SK-N-MC (cell line): ENCODE data around the gene SLC30A2.

Experiments
- EZH2 ChIP-seq: fragments of 200-600 bp; sonication (generic); IDR thresholded peaks from one replicate; pipeline ENCODE4 v1.6.1; 2017; ENCODE audit warnings: antibody characterized with exemption
- POLR2AphosphoS5 ChIP-seq: IDR thresholded peaks from 2 replicates; pipeline ENCODE4 v1.6.1; 2012; ENCODE audit warnings: mild to moderate bottlenecking, low read depth, low read length, borderline replicate concordance

DNA sequence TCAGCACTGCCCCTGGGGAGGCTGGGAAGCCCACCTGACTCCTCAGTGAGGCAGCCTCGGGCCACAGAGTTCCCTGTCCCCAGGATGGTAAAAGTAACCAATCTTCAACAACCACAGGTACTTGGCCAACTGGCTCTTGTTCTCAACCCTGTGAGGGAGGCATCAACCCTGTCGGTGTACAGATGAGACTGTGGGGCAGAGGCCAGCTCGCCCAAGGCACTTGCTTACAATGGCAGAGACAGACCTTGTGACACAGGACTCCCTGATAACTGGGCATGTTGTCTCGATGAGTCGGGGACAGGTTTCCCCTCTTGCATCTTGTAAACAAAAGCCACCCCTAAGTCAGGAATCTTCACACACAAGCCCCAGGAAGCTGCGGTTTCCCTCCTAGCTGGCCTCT lies 8.0 kb downstream of the SLC30A2 start:
- TF ChIP-seq EZH2 (no peak), POLR2AphosphoS5 (no peak)
